Measurements from ENCODE around the gene NBAS.

The NBAS gene

GRCh38 chr2:15427987-15428386, 133.1 kb downstream of the NBAS start:
- Histone ChIP-seq H3K4me3 (no peak overlapping the region), H3K9ac (ENCODE audit: insufficient read length) (no peak overlapping the region), H3K36me3 (ENCODE audit: insufficient read depth, low read length) (no peaks in the 10 kb centered on the region), H3K27ac (no peak overlapping the region), H3K9me3 (ENCODE audit: low read depth, low read length) (no peaks in the 10 kb centered on the region)
- DNase-seq (ENCODE audit: low read depth, low spot score): no peak
- TF ChIP-seq POLR2AphosphoS5 (IDR thresholded peaks at IDR 0.05; ENCODE audit: borderline replicate concordance, low read depth, low read length): no peak
- TF ChIP-seq EZH2 (IDR thresholded peaks at IDR 0.05): no peak
- no peak for TF ChIP-seq FOXP2 (optimal IDR thresholded peaks at IDR 0.05; ENCODE audit: control extremely low read depth, extremely low read length, insufficient read depth)

GRCh38 chr2:15426606-15427005, 134.5 kb downstream of the NBAS start:
- DNase-seq (ENCODE audit: low read depth, low spot score): no peak
- H3K36me3 ChIP-seq (ENCODE audit: insufficient read depth, low read length): no peaks in the 10 kb centered on the region
- H3K9me3 ChIP-seq (ENCODE audit: low read depth, low read length): no peaks in the 10 kb centered on the region
- H3K4me3 ChIP-seq: no peak overlapping the region
- H3K27ac ChIP-seq: no peak overlapping the region
- TF ChIP-seq POLR2AphosphoS5 (IDR thresholded peaks at IDR 0.05; ENCODE audit: borderline replicate concordance, low read depth, low read length) (no peak), EZH2 (IDR thresholded peaks at IDR 0.05) (no peak), FOXP2 (optimal IDR thresholded peaks at IDR 0.05; ENCODE audit: control extremely low read depth, extremely low read length, insufficient read depth) (no peak)
- H3K9ac ChIP-seq (ENCODE audit: insufficient read length): no peak overlapping the region

GRCh38 chr2:15425712-15426111, 135.4 kb downstream of the NBAS start:
- Histone ChIP-seq H3K27ac (no peak overlapping the region), H3K4me3 (no peak overlapping the region), H3K9ac (ENCODE audit: insufficient read length) (no peak overlapping the region), H3K36me3 (ENCODE audit: insufficient read depth, low read length) (no peaks in the 10 kb centered on the region), H3K9me3 (ENCODE audit: low read depth, low read length) (no peaks in the 10 kb centered on the region)
- no peak for DNase-seq (ENCODE audit: low read depth, low spot score)
- TF ChIP-seq EZH2 (IDR thresholded peaks at IDR 0.05) (no peak), POLR2AphosphoS5 (IDR thresholded peaks at IDR 0.05; ENCODE audit: borderline replicate concordance, low read depth, low read length) (no peak), FOXP2 (optimal IDR thresholded peaks at IDR 0.05; ENCODE audit: control extremely low read depth, extremely low read length, insufficient read depth) (no peak)

GRCh38 chr2:15421753-15422152, 139.4 kb downstream of the NBAS start:
- no peaks in the 10 kb centered on the region for H3K9me3 ChIP-seq (ENCODE audit: low read depth, low read length)
- H3K36me3 ChIP-seq (ENCODE audit: insufficient read depth, low read length): no peaks in the 10 kb centered on the region
- H3K9ac ChIP-seq (ENCODE audit: insufficient read length): no peak overlapping the region
- DNase-seq (ENCODE audit: low read depth, low spot score): no peak
- H3K27ac ChIP-seq: no peak overlapping the region
- TF ChIP-seq EZH2 (IDR thresholded peaks at IDR 0.05) (no peak), POLR2AphosphoS5 (IDR thresholded peaks at IDR 0.05; ENCODE audit: borderline replicate concordance, low read depth, low read length) (no peak), FOXP2 (optimal IDR thresholded peaks at IDR 0.05; ENCODE audit: control extremely low read depth, extremely low read length, insufficient read depth) (no peak)
- H3K4me3 ChIP-seq: no peak overlapping the region

GRCh38 chr2:15415748-15416147, 145.4 kb downstream of the NBAS start:
- TF ChIP-seq EZH2 (IDR thresholded peaks at IDR 0.05) (no peak), FOXP2 (optimal IDR thresholded peaks at IDR 0.05; ENCODE audit: control extremely low read depth, extremely low read length, insufficient read depth) (no peak), POLR2AphosphoS5 (IDR thresholded peaks at IDR 0.05; ENCODE audit: borderline replicate concordance, low read depth, low read length) (no peak)

GRCh38 chr2:15412779-15413178, 148.4 kb downstream of the NBAS start:
- H3K4me3 ChIP-seq: no peak overlapping the region
- no peak for DNase-seq (ENCODE audit: low read depth, low spot score)
- H3K36me3 ChIP-seq (ENCODE audit: insufficient read depth, low read length): no peaks in the 10 kb centered on the region
- no peak for TF ChIP-seq POLR2AphosphoS5 (IDR thresholded peaks at IDR 0.05; ENCODE audit: borderline replicate concordance, low read depth, low read length)
- no peak overlapping the region for H3K9ac ChIP-seq (ENCODE audit: insufficient read length)
- H3K9me3 ChIP-seq (ENCODE audit: low read depth, low read length): no peaks in the 10 kb centered on the region
- no peak overlapping the region for H3K27ac ChIP-seq

More at GRCh38 chr2:15415748-15416147, 145.4 kb downstream of the NBAS start:
- H3K27ac ChIP-seq: no peak overlapping the region
- H3K9ac ChIP-seq (ENCODE audit: insufficient read length): no peak overlapping the region
- DNase-seq (ENCODE audit: low read depth, low spot score): no peak
- no peaks in the 10 kb centered on the region for H3K36me3 ChIP-seq (ENCODE audit: insufficient read depth, low read length)
- H3K9me3 ChIP-seq (ENCODE audit: low read depth, low read length): no peaks in the 10 kb centered on the region
- no peak overlapping the region for H3K4me3 ChIP-seq

GRCh38 chr2:15412309-15412708, 148.8 kb downstream of the NBAS start:
- TF ChIP-seq EZH2 (IDR thresholded peaks at IDR 0.05) (no peak), POLR2AphosphoS5 (IDR thresholded peaks at IDR 0.05; ENCODE audit: borderline replicate concordance, low read depth, low read length) (no peak), FOXP2 (optimal IDR thresholded peaks at IDR 0.05; ENCODE audit: control extremely low read depth, extremely low read length, insufficient read depth) (no peak)
- Histone ChIP-seq H3K9me3 (ENCODE audit: low read depth, low read length) (no peaks in the 10 kb centered on the region), H3K27ac (no peak overlapping the region), H3K9ac (ENCODE audit: insufficient read length) (no peak overlapping the region), H3K36me3 (ENCODE audit: insufficient read depth, low read length) (no peaks in the 10 kb centered on the region), H3K4me3 (no peak overlapping the region)
- no peak for DNase-seq (ENCODE audit: low read depth, low spot score)

GRCh38 chr2:15410884-15411283, 150.2 kb downstream of the NBAS start:
- DNase-seq (ENCODE audit: low read depth, low spot score): no peak
- Histone ChIP-seq H3K9me3 (ENCODE audit: low read depth, low read length) (no peaks in the 10 kb centered on the region), H3K36me3 (ENCODE audit: insufficient read depth, low read length) (no peaks in the 10 kb centered on the region), H3K9ac (ENCODE audit: insufficient read length) (no peak overlapping the region), H3K4me3 (no peak overlapping the region), H3K27ac (no peak overlapping the region)
- no peak for TF ChIP-seq POLR2AphosphoS5 (IDR thresholded peaks at IDR 0.05; ENCODE audit: borderline replicate concordance, low read depth, low read length)
- no peak for TF ChIP-seq EZH2 (IDR thresholded peaks at IDR 0.05)
- no peak for TF ChIP-seq FOXP2 (optimal IDR thresholded peaks at IDR 0.05; ENCODE audit: control extremely low read depth, extremely low read length, insufficient read depth)

GRCh38 chr2:15408759-15409158, 152.4 kb downstream of the NBAS start:
- H3K9ac ChIP-seq (ENCODE audit: insufficient read length): no peak overlapping the region
- TF ChIP-seq EZH2 (IDR thresholded peaks at IDR 0.05) (no peak), FOXP2 (optimal IDR thresholded peaks at IDR 0.05; ENCODE audit: control extremely low read depth, extremely low read length, insufficient read depth) (no peak), POLR2AphosphoS5 (IDR thresholded peaks at IDR 0.05; ENCODE audit: borderline replicate concordance, low read depth, low read length) (no peak)
- H3K9me3 ChIP-seq (ENCODE audit: low read depth, low read length): no peaks in the 10 kb centered on the region
- no peak for DNase-seq (ENCODE audit: low read depth, low spot score)
- no peak overlapping the region for H3K4me3 ChIP-seq
- no peak overlapping the region for H3K27ac ChIP-seq
- H3K36me3 ChIP-seq (ENCODE audit: insufficient read depth, low read length): no peaks in the 10 kb centered on the region

Measured in SK-N-MC (cell line).